Measurements from ENCODE around the gene IER5L.
"Not testable (repeated sequence)": the region's sequence is repeated elsewhere in the genome, so short reads cannot be mapped to it uniquely, and the experiment has no call there.

Gene IER5L

DNA sequence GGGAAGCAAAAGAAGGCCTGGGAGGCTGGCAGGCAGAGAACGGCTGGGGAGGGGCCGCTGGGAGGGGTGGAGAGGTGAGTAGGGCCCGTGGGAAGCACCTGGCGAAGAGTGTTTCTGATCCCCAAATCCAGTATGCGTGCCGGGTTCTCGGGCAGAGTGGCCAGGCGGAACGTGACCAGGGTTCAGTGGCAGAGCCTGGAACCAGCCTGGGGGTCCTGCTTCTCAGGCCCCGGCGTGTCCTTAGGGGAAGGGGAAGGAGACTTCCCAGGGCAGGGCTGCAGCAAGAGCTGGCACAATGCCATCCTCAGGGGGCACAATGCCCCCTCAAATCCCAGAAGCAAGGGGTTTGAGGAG is 25.5 kb upstream of the IER5L start:
- in situ Hi-C loops (cut with MboI; ENCODE audit: low sequenced_read_pairs) = no loop called here

DNA sequence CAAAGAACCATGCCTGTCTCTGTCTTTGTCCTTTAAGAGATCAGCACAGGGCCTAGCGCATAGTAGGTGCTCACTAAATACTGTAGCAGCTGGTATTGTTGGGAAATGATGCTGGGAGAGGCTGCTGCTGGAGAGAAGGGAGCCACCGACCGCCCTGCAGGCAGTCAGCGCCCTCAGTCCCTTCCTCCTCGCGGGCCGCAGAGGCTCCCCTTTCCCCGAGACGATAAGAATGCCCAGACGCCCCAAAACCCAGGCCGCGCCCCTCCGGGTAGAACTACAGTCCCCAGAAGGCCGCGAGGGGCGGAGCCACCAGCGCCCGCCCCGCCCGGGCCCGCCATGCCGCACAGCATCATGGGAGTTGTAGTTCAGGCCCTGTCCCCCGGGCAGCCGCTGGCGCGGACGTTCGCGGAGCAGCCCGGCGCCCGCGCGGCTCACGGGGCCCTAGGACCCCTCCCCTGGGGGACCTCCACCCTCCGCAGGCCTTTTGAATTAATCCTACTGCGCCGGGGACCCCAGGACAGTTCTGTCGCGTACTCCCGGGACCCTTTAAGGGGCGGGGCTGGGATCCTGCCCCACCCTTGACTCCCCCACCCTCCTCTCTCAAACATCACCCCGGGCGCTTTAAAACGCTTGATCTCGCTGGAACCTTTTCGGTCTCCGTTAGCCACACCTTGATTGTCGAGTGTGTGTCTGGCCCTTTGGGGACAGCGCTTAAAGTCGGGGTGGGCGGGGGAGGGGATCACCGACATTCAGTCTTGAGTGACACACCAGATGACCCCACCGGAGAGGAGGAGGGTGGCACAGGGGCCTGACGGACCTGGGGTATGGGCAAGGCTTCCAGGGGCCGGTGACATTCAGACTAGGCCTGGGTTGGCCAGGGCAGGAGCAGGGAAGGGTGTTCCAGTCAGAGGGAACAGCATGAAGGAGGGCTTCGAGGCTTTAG is 24.8 kb upstream of the IER5L start:
- in situ Hi-C loops (cut with MboI; ENCODE audit: low sequenced_read_pairs) = no loop called here

DNA sequence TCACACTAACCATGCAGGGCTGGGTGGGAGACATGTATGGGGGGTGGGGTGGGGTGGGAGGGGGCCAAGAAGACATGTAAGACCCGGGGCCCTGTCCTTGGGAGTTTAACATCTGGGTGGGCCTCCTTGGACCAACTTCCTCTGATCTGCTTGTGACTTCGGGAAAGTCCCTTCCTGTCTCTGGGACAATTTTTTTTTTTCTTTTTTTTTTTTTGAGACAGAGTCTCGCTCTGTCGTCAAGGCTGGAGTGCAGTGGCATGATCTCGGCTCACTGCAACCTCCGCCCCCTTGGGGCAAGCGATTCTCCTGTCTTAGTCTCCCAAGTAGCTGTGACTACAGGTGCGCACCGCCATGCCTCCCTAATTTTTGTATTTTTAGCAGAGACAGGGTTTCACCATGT is 23.8 kb upstream of the IER5L start:
- in situ Hi-C loops (cut with MboI; ENCODE audit: low sequenced_read_pairs) = no loop called here

DNA sequence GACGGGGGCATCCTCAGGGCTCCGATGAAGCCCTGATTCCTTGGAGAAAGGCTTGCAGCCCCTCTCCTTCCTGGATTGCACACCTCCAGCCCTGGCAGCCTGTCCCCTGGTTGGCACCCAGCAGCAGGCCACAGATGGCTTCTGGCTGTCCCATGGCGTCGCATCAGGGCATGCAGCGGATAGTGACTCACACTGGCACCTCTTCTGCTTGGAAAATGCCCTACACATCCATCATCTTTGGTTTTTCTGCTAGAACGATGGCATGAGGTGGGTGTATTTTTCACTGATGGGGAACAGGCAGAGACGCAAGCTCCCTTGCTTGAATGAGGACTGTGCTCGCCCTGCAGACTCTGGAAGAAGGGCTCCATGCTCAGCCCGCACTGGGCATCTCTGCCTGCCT is 23.2 kb upstream of the IER5L start:
- in situ Hi-C loops (cut with MboI; ENCODE audit: low sequenced_read_pairs) = no loop called here

DNA sequence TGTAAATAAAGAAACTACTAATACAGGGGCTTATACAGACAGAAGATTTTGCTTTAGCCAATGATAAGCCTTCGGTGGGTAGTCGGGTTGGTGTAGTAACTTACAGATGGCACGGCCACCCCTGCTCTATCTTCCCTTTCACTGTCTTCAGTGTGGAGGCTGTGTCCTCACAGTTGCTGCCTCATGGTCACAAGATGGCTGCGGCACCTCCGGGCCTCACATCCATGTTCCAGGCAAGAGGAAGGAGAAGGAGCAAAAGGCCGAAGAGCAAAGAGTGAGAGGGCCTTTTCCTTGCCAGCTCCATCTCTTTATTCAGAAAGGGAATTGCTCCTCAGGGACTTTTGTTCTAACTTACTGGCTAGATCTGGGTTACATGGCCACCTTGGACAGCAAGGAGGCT is 22.2 kb upstream of the IER5L start:
- in situ Hi-C loops (cut with MboI; ENCODE audit: low sequenced_read_pairs) = no loop called here

DNA sequence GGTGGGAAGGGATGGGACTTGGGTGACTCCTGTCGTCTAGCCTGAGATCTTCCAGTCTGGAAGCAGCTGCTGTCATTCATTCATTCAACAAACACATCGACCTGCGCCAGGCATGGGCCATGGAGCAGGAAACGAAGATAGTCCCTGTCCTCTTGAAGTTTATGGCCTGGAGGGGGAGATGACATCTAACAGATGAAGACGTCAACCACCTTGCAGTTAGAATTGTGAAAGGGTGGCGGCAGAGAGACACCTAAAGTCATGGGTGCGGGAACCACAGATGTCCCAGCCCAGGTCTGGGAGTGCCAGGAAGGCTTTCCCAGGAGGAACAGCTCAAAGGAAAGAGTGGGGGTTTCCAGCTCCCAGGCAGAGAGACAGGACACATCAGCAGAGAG is 21.0 kb upstream of the IER5L start:
- in situ Hi-C loops (cut with MboI; ENCODE audit: low sequenced_read_pairs) = no loop called here

DNA sequence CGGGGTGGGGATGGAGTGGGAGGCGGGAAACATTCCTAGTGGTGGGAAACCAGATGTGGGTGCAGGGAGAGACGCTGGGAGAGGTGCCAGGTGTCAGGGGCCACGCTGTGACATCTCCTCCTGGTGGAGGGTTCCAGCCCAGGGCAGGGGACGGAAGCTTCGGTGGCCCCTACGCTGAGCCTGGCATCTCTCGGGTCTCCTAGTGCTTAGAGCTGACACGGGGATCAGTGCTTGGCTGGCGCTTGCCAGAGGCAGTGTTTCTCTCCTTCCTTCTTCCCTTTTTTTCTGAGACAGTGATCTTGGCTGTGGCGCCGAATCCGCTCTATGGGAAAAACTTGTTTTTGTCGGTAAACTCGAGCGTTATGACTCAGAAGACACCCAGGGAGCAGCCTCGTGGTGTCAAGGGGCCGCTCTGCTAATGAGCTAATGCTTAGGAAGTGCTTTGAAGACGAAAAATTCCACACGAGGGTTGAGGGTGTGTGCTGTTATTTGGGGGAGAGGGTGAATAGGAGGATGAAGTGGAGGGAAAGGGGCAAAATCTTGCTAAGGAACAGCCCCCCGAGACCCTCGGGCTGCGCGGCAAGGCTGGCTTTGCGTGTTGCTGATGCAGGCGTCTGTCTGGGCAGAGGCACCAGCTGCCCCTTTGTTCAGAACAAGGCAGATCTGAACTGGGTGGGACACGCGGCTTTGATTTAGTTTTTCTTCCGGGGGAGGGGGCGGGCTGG is 20.4 kb upstream of the IER5L start:
- in situ Hi-C loops (cut with MboI; ENCODE audit: low sequenced_read_pairs) = no loop called here

DNA sequence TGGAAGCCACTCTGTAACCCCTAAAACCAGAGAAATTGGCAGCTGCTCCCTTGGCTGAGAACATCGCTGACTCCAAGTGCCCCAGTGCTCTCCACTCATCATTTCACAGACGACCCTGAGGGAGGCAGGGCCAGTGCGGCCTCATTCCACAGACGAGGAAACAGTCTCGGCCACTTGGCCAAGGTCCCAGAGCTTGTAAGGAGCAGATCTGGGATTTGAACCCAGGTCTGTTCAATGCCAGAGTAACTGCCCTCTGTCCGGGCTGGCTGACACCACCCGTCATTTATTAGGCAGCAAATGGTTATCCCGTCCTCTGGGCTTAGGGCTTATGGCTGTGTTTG is 19.9 kb upstream of the IER5L start:
- in situ Hi-C loops (cut with MboI; ENCODE audit: low sequenced_read_pairs) = no loop called here

DNA sequence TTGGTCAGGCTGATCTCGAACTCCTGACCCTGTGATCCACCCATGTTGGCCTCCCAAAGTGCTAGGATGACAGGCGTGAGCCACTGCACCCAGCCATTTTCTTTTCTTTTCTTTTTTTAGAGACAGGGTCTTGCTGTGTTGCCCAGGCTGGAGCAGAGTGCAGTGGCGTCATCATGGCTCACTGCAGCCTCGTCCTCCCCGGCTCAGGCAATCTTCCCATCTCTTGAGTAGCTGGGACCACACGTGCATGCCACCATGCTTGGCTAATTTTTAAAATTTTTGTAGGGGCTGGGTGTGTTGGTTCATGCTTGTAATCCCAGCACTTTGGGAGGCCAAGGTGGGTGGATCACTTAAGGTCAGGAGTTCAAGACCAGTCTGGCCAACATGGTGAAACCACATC is 19.0 kb upstream of the IER5L start:
- in situ Hi-C loops (cut with MboI; ENCODE audit: low sequenced_read_pairs) = not testable (repeated sequence)

DNA sequence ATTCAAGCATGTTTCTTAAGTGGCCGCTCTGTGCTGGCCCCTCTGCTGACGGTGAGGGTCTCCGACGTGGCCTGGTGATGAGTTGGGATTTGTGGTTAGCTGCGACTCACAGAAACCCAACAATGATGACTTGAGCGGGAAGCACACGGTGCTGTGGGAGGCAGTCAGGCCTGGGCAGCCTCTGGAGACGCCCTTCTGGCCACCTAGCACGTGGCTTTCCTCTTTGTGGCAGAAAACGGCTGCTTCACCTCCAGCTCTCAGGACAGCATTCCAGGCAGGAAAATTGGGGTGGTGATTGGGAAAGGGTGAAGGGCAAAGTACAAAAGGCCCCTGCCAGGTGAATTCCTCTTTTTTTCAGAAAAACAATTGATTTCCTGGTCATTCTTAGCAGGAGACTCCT is 17.5 kb upstream of the IER5L start:
- in situ Hi-C loops (cut with MboI; ENCODE audit: low sequenced_read_pairs) = no loop called here

DNA sequence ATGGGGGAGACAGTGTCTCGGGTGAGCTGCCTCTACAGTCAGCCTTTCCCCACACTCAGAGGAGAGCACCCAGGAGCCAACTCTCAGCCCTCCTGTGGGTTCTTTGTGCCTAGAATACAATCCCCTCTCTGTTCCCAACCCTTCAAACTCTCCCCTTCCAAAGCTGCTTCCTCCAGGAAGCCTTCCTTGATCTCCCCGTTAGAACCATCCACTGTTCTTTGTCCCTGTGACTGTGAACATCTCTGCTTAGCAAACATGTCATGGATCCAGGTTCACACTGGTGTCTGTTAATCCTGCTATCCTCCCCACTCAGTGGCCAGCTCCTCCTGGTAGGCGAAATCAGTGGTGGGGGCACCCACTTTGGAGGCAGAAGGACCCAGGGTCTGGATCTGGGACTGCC is 16.2 kb upstream of the IER5L start:
- in situ Hi-C loops (cut with MboI; ENCODE audit: low sequenced_read_pairs) = no loop called here

DNA sequence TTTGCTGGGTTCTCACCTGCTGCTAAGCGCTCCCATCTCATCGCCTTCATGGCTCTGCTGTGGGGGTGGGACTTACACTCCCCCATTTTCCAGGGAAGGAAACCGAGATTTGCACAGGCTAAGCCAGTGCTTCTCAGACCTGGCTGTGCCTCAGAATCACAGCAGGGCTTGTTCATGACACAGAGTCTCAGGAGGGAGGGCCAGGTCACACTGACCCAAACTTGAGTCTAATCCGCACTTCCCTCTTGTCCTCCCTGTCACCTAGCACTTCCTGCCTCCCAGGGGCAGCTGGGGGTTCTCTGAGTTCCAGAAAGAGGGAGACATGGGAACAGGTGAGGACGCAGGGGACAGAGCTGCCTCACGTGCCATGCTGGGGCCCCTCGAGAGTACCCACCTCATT is 15.6 kb upstream of the IER5L start:
- in situ Hi-C loops (cut with MboI; ENCODE audit: low sequenced_read_pairs) = no loop called here

DNA sequence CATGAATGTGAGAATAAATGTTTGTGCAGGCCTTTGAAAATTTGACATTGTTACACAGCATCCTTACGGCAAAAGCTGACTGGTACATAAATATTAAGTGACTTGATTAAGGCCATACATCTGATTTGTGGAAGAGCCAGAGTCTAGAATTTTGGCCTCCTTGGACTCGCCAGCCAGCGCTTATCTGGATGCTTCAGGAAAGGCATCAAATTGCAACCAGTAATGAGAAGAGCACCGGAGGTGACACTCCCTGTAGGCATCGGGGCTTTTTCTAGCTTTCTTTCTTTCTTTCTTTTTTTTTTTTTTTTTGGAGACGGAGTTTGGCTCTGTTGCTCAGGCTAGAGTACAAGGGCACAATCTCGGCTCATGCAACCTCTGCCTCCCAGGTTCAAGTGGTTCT is 13.2 kb upstream of the IER5L start:
- in situ Hi-C loops (cut with MboI; ENCODE audit: low sequenced_read_pairs) = no loop called here

DNA sequence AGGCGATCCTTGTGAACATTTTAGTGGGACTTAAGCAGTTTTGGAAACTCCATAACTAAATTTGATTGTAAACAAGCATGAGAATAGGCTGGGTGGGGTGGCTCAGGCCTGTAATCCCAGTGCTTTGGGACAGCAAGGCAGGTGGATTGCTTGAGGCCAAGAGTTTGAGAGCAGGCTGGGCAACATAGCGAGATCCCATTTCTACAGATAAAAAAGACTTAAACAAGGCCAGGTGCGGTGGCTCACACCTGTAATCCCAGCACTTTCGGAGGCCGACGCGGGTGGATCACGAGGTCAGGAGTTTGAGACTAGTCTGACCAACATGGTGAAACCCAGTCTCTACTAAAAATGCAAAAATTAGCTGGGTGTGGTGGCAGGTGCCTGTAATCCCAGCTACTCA is 11.9 kb upstream of the IER5L start:
- in situ Hi-C loops (cut with MboI; ENCODE audit: low sequenced_read_pairs) = not testable (repeated sequence)

DNA sequence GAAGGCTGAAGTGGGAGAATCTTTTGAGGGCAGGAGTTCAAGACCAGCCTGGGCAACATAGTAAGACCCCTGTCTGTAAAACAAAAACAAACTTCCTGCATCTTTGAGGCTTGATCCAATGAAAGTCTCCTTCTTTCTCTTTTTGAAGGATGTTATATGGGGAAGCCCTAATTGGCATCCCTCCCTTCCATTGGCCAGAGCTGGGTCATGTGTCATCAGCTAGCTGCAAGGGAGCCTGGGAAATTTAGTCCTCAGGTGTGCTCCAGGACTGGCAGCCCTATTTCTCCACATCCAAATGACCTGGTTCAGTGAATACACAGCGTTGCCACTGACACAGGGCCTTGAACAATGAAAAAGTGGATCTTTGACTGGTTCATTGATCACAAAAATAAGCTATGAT is 9.0 kb upstream of the IER5L start:
- in situ Hi-C loops (cut with MboI; ENCODE audit: low sequenced_read_pairs) = no loop called here

DNA sequence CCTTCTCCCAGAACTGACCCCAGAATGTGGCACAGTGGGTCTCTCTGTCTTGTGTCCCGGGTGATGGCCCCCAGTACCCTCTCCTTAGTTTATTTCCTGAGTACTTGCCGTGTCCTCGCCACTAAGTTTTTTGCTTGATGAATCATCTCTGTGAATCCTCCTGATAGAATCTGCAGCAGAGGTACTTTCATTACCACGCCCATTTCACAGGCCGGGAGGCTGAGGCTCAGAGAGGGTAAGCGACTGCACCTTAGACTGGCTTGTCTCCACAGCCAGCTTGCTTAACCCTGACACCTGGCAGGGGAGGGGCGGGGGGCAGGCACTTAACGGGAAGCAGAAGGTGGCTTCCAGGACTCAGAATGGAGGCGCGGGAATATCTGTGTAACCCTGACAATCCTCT is 7.9 kb upstream of the IER5L start:
- in situ Hi-C loops (cut with MboI; ENCODE audit: low sequenced_read_pairs) = no loop called here

DNA sequence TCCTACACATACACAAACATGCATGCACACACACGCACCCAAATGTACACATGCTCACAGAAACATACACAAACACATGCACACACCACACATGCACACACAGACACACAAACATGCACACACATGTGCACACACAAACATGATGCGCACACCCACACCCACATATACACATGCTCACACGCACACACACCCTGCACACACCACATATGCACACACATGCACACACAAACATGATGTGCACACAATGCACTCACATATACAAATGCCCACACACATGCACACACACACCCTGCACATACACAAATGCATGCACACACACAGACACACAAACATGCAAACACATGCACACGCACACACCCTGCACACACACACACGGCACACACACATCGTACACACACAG is 7.3 kb upstream of the IER5L start:
- in situ Hi-C loops (cut with MboI; ENCODE audit: low sequenced_read_pairs) = no loop called here

DNA sequence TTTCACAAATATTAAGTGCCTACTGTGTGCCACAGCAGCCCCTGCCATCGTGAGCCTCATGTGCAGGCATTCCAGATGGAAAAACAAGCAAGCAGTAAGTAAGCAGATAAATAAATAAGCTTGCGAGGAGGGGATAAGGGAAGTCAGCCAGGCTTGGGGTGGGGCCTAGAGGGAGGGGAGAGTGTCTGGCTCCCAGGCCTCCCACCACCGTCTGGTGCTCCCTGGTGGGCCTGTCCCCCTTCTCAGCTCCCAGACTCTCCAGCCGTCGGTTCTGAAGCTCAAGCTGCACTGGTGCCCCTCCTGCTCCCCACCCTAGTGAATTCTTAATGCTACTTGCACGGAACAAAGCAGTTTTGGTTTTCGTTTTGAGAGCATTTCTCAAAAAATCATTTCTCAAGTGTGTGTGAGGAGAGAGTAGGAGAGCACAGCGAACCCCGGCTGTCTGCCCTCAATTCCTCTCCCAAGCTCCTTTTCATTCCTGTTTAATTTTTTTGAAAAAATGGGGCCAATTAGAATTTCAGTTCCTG is 6.6 kb upstream of the IER5L start:
- in situ Hi-C loops (cut with MboI; ENCODE audit: low sequenced_read_pairs) = no loop called here

DNA sequence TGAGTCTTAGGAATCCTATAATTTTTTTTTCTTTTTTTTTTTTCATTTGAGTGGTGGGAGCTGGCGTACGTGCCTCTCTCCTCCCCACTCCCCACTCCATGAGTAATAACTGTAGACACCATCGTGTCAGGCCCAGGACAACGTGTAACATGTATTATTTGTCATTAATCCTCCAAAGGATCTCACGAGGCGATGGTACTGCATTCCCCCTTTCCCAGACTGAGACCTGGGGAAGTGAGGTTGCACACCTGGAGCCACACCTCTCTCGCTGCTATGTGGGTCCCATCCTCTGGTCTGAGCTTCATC is 6.1 kb upstream of the IER5L start:
- in situ Hi-C loops (cut with MboI; ENCODE audit: low sequenced_read_pairs) = no loop called here

DNA sequence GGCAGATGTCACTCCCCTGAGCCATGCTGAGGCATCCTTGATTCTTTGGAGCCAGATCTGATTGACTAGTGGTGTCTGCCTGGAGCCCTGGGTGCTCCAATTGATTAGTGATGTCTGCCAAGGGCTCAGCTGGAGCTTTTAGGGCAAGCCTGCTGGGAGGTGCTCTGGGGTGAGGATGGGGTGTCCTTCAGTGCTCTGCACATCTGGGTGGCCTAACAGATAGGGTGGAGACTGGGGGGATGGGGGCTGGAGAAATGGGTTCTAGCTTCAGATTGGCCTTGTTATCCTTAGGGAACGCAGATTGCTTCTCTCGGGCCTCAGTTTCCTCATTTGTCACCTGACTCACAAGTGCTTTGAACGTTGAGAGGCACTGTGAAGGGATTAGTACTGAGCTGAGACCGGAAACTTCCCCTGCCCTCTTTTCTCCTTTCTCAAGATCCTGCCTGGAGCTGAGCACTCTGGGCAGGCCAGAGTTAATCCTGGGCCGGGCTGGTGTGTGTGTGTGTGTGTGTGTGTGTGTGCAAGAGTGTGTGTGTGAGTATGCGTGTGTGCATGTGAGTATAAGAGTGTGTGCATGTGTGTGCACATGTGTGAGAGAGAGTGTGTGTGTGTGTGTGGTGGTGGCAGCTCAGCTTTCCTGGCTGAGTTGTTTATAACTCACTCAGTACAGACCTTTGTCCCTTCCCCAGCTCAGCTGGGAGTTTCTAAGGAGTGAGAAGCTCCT is 5.6 kb upstream of the IER5L start:
- in situ Hi-C loops (cut with MboI; ENCODE audit: low sequenced_read_pairs) = no loop called here

DNA sequence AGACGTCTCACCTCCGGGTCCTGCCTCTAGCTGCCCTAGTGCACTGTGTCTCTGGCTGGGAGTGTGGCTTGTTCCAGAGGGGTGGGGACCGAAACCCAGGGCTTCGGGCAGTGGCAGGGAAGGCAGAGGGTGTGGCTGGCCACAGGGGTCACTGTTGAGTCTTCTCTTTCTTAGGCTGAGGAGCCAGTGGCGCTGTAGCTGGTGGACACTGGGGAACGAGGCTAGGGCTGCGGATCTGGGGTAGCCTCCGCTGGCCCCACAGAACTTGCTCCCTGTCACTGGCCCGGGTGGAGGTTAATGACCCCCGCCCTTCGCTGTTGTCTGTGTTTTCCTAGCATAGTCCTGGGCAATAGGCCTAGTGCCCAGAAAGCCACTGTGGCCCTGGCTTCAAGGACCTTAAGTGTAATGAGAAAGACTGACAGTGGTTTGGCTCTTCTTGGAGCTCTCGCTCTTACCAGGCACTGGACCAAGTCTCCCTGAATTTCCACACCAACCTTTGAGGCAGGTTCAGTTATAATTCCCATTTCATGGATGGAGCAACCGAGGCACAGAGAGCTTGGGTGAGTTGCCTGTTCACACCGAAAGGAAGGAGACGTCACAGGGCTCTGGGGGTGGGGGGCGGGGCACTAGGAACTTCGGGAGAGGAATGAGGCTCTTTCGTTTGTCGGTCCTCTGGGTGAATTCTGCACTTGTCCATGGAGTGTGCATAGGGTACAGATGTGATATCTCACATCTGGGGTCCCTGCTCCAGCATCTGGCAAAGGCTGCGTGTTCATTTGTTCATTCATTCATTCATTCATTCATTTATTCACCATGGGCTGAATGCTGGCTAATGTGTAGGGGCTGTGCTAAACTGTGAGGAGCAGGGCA is 4.8 kb upstream of the IER5L start:
- in situ Hi-C loops (cut with MboI; ENCODE audit: low sequenced_read_pairs) = no loop called here

Measured in hTERT RPE-1 (cell line).